Measurements from ENCODE around the gene MICA.

GRCh38 chr6:31357886-31358285 lies 45.5 kb upstream of the MICA start:
- no peak for TF ChIP-seq ZNF18 (tag by site-specific recombination; IDR thresholded peaks at IDR 0.05)
- no peak for TF ChIP-seq REST (tag by site-specific recombination; IDR thresholded peaks at IDR 0.05)
- no peak for TF ChIP-seq CTCF (tag by site-specific recombination; IDR thresholded peaks at IDR 0.05)
- no peak for TF ChIP-seq ZNF366 (tag by site-specific recombination; conservative IDR thresholded peaks at IDR 0.05)
- no peak for TF ChIP-seq YY1 (tag by site-specific recombination; IDR thresholded peaks at IDR 0.05)
- TF ChIP-seq ZBTB49 (tag by site-specific recombination; IDR thresholded peaks at IDR 0.05; ENCODE audit: low read depth): no peak
- TF ChIP-seq ZNF510 (tag by site-specific recombination; IDR thresholded peaks at IDR 0.05; ENCODE audit: insufficient replicate concordance): no peak
- no peak for TF ChIP-seq ZNF24 (tag by site-specific recombination; IDR thresholded peaks at IDR 0.05)
- no peak for TF ChIP-seq ZNF624 (tag by site-specific recombination; IDR thresholded peaks at IDR 0.05)
- TF ChIP-seq HOXA7 (CRISPR knock-in tag; IDR thresholded peaks at IDR 0.05; ENCODE audit: borderline replicate concordance): no peak
- TF ChIP-seq HOXC10 (CRISPR knock-in tag; IDR thresholded peaks at IDR 0.05): no peak
- TF ChIP-seq SP2 (tag by site-specific recombination; IDR thresholded peaks at IDR 0.05): no peak
- no peak for TF ChIP-seq TRIM28 (IDR thresholded peaks at IDR 0.05; ENCODE audit: borderline replicate concordance, low read length)
- TF ChIP-seq ZNF146 (tag by site-specific recombination; IDR thresholded peaks at IDR 0.05): no peak
